Fibroblast of lung (primary cell): ENCODE measurements around the gene ABCA10.

Experiments used
- EZH2 ChIP-seq: IDR thresholded peaks from 2 replicates; pipeline ENCODE4 v1.5.1; 2012; ENCODE audit warnings: low read length, control low read depth, mild to moderate bottlenecking; ENCODE audit errors: missing control alignments
- TF ChIP-seq, protein P1 (sequence below), 2 donors: IDR thresholded peaks in 1 of 2; conservative IDR thresholded peaks in 1 of 2; 1 replicate in 1 of 2; 2 replicates in 1 of 2; pipeline ENCODE4 v1.5.1; 2011 to 2012; ENCODE audit warnings: low read length in 2 of 2, control low read depth in 1 of 2, inconsistent platforms in 1 of 2, low read depth in 1 of 2, mild to moderate bottlenecking in 1 of 2

GRCh38 chr17:69235338-69236058 is 6.9 kb upstream of the ABCA10 start:
- no peak for TF ChIP-seq EZH2
- TF ChIP-seq, protein P1, sequence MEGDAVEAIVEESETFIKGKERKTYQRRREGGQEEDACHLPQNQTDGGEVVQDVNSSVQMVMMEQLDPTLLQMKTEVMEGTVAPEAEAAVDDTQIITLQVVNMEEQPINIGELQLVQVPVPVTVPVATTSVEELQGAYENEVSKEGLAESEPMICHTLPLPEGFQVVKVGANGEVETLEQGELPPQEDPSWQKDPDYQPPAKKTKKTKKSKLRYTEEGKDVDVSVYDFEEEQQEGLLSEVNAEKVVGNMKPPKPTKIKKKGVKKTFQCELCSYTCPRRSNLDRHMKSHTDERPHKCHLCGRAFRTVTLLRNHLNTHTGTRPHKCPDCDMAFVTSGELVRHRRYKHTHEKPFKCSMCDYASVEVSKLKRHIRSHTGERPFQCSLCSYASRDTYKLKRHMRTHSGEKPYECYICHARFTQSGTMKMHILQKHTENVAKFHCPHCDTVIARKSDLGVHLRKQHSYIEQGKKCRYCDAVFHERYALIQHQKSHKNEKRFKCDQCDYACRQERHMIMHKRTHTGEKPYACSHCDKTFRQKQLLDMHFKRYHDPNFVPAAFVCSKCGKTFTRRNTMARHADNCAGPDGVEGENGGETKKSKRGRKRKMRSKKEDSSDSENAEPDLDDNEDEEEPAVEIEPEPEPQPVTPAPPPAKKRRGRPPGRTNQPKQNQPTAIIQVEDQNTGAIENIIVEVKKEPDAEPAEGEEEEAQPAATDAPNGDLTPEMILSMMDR (conservative IDR thresholded peaks at IDR 0.05 in 1 of 2, IDR thresholded peaks at IDR 0.05 in 1 of 2; ENCODE audit: low read depth in 1 of 2, low read length in 2 of 2): peak; percentile 73 to 79
